Measurements from ENCODE around the gene ARHGAP1.

Gene ARHGAP1

DNA sequence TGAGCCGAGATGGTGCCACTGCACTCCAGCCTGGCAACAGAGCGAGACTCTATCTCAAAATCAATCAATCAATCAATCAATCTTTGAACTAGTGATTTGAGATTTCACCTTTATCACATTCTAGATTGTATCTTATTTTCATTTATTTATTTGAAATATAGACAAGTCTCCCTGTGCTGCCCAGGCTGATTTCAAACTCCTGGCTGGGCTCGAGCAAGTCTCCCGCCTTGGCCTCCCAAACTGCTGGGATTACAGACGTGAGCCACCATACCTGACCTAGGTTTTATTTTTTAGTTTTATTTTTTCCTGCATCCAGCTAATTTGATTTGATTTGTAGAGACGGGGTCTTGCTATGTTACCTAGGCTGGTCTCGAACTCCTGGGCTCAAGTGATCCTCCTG lies 35.7 kb upstream of the ARHGAP1 start:
- H3K36me3 ChIP-seq (ENCODE audit: insufficient read depth, low read length): peaks cover 4% of the 10 kb centered on the region
- no peaks in the 10 kb centered on the region for H3K4me1 ChIP-seq (ENCODE audit: insufficient read depth, low read length)
- 91% methylated on average over 7 of the region's 7 CpGs for WGBS
- no peaks in the 10 kb centered on the region for H3K9me3 ChIP-seq (ENCODE audit: insufficient read depth, low read depth, low read length)
- no peaks in the 10 kb centered on the region for H3K27me3 ChIP-seq (ENCODE audit: insufficient read depth, low read length)
- H3K4me3 ChIP-seq (ENCODE audit: low read length): no peak overlapping the region
- H3K9ac ChIP-seq (ENCODE audit: low read depth, low read length): no peak overlapping the region
- H3K27ac ChIP-seq (ENCODE audit: low read depth, low read length): no peak overlapping the region

DNA sequence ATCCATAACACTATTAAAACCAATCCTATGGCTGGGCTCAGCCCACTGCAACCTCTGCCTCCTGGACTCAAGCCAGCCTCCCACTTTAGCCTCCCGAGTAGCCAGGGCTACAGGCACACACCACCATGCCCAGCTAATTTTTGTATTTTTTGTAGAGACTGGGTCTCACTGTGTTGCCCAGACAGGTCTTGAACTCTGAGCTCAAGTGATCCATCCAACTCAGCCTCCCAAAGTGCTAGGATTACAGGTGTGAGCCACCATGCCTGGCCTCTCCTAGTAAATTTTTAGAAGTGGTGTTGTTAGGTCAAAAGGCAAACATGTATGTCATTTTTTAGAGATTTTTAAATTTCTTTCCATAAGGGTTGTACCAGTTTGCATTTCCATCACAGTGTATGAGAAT lies 32.8 kb upstream of the ARHGAP1 start:
- Histone ChIP-seq H3K9me3 (ENCODE audit: insufficient read depth, low read depth, low read length) (no peaks in the 10 kb centered on the region), H3K36me3 (ENCODE audit: insufficient read depth, low read length) (no peaks in the 10 kb centered on the region), H3K27me3 (ENCODE audit: insufficient read depth, low read length) (no peaks in the 10 kb centered on the region), H3K4me3 (ENCODE audit: low read length) (no peak overlapping the region), H3K9ac (ENCODE audit: low read depth, low read length) (no peak overlapping the region), H3K27ac (ENCODE audit: low read depth, low read length) (no peak overlapping the region), H3K4me1 (ENCODE audit: insufficient read depth, low read length) (no peaks in the 10 kb centered on the region)
- 100% methylated on average over 1 of the region's 1 CpG for WGBS

DNA sequence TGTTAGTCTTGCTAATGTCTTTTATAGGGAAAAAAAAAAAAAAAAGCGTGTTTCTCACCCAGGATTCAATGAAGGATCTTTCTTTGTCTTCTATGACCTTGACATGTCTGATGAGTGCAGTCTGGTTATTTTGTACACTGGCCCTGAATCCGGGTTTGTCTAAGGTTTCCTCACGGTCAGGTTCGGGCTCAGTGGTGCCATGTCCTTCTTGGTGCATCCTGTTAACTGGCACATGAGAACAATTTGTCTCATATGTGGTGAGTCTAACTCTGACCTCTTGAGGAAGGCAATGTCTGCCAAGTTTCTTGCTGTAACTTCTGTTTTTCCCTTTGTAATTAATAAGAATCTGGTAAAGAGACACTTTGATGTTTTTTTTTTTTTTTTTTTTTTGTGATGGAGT lies 31.1 kb upstream of the ARHGAP1 start:
- Histone ChIP-seq H3K27me3 (ENCODE audit: insufficient read depth, low read length) (no peaks in the 10 kb centered on the region), H3K9me3 (ENCODE audit: insufficient read depth, low read depth, low read length) (no peaks in the 10 kb centered on the region), H3K9ac (ENCODE audit: low read depth, low read length) (no peak overlapping the region), H3K4me1 (ENCODE audit: insufficient read depth, low read length) (no peaks in the 10 kb centered on the region), H3K4me3 (ENCODE audit: low read length) (no peak overlapping the region), H3K27ac (ENCODE audit: low read depth, low read length) (no peak overlapping the region), H3K36me3 (ENCODE audit: insufficient read depth, low read length) (no peaks in the 10 kb centered on the region)
- WGBS: 96% methylated on average over 4 of the region's 4 CpGs

DNA sequence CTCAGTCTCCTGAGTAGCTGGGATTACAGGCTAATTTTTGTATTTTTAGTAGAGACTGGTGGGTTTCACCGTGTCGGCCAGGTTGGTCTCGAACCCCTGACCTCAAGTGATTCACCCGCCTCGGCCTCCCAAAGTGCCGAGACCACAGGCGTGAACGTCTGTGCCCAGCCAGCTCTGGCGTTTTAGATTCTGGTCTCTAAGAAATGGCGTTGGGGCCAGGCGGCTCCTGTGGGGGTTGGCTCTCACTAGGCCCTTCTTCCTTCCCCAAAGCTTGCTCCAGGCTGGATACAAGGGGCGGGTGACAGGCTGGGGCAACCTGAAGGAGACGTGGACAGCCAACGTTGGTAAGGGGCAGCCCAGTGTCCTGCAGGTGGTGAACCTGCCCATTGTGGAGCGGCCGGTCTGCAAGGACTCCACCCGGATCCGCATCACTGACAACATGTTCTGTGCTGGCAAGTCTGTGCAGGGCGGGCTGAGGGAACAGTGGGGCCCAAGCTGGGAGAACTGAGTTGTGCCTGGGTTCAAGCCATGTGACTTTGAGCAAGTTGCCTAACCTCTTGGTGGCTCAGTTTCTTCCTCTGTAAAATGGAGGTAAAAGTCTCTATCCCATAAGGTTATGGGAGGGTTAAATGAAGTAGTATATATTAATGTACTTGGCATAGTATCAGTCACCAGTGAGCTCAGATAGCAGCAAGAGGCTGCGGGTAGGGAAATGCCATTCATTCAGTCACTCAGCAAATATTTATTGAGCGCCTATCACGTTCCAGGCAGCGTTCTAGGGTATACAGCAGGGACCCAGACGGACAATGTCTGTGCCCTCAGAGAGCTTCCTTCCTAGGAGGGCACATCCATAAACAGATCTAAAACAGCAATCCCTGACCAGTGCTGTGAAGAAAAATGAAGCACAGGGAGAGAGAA lies 28.9 kb upstream of the ARHGAP1 start:
- 95% methylated on average over 24 of the region's 24 CpGs for WGBS
- H3K4me1 ChIP-seq (ENCODE audit: insufficient read depth, low read length): no peaks in the 10 kb centered on the region

DNA sequence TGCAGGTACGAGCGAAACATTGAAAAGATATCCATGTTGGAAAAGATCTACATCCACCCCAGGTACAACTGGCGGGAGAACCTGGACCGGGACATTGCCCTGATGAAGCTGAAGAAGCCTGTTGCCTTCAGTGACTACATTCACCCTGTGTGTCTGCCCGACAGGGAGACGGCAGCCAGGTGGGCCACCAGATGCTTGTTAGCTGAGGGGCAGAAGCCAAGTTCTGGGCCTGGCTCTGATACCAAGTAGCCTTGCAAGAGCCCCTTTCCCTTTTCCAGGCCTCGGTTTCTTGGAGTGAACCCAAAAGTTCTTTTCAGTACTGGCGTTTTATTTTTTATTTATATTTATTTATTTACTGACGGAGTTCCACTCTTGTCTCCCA lies 28.2 kb upstream of the ARHGAP1 start:
- Histone ChIP-seq H3K9ac (ENCODE audit: low read depth, low read length) (no peak overlapping the region), H3K27ac (ENCODE audit: low read depth, low read length) (no peak overlapping the region), H3K4me1 (ENCODE audit: insufficient read depth, low read length) (no peaks in the 10 kb centered on the region), H3K36me3 (ENCODE audit: insufficient read depth, low read length) (no peaks in the 10 kb centered on the region), H3K4me3 (ENCODE audit: low read length) (no peak overlapping the region), H3K27me3 (ENCODE audit: insufficient read depth, low read length) (no peaks in the 10 kb centered on the region), H3K9me3 (ENCODE audit: insufficient read depth, low read depth, low read length) (no peaks in the 10 kb centered on the region)
- 97% methylated on average over 7 of the region's 9 CpGs for WGBS

More for the DNA sequence above, 28.9 kb upstream of the ARHGAP1 start:
- H3K9me3 ChIP-seq (ENCODE audit: insufficient read depth, low read depth, low read length): no peaks in the 10 kb centered on the region
- H3K9ac ChIP-seq (ENCODE audit: low read depth, low read length): no peak overlapping the region
- no peak overlapping the region for H3K4me3 ChIP-seq (ENCODE audit: low read length)
- H3K36me3 ChIP-seq (ENCODE audit: insufficient read depth, low read length): no peaks in the 10 kb centered on the region
- H3K27ac ChIP-seq (ENCODE audit: low read depth, low read length): no peak overlapping the region
- H3K27me3 ChIP-seq (ENCODE audit: insufficient read depth, low read length): no peaks in the 10 kb centered on the region

DNA sequence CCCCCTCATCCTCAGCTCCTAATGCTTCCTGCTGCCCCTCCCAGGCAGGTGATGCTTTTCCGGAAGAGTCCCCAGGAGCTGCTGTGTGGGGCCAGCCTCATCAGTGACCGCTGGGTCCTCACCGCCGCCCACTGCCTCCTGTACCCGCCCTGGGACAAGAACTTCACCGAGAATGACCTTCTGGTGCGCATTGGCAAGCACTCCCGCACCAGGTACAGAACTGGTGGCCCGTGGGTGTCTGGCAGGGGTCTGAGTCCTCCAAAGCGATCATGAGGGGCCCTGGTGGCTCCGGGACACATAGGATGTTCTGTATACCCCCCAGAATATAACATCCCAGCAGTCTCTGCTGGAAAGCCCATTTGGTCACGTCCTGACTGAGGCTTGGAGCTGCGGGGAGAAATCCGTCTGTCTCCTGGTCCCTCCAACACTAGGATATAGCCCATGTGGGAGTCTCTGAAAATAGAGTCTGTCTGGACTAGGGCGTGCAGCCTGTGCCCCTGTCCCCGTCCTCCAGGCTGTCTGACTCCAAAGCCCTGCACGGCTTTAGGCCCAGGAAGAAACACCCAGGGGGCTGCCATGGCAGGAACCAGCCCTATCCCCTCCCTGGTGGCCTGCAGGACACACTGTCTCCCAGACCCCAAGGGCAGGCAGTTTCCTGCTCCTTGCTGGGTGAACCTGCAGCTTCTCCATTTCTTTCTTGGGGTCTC lies 27.7 kb upstream of the ARHGAP1 start:
- no peaks in the 10 kb centered on the region for H3K27me3 ChIP-seq (ENCODE audit: insufficient read depth, low read length)
- no peak overlapping the region for H3K27ac ChIP-seq (ENCODE audit: low read depth, low read length)
- no peaks in the 10 kb centered on the region for H3K36me3 ChIP-seq (ENCODE audit: insufficient read depth, low read length)
- no peaks in the 10 kb centered on the region for H3K4me1 ChIP-seq (ENCODE audit: insufficient read depth, low read length)
- 96% methylated on average over 17 of the region's 17 CpGs for WGBS
- no peaks in the 10 kb centered on the region for H3K9me3 ChIP-seq (ENCODE audit: insufficient read depth, low read depth, low read length)
- no peak overlapping the region for H3K4me3 ChIP-seq (ENCODE audit: low read length)
- no peak overlapping the region for H3K9ac ChIP-seq (ENCODE audit: low read depth, low read length)

DNA sequence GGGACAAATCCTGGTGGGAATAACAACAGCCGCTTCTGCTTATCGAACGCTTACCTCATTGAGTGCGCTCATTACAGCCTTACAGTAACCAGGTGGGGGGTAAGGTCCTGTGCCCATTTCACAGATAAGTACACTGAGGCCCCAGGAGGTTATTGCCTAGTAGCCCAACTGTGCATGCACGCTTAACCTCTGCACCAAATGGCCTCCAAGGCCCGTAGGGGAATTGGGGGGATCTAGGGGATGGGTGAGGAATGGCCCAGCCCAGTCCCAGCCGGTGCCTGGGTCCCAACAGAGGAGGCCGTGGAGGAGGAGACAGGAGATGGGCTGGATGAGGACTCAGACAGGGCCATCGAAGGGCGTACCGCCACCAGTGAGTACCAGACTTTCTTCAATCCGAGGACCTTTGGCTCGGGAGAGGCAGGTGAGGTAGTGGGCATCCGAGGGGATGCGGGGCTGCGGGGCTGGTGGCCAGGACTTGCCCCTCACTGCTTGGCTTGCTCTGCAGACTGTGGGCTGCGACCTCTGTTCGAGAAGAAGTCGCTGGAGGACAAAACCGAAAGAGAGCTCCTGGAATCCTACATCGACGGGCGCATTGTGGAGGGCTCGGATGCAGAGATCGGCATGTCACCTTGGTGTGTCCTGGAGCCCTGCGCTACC lies 25.9 kb upstream of the ARHGAP1 start:
- Histone ChIP-seq H3K27ac (ENCODE audit: low read depth, low read length) (no peak overlapping the region), H3K4me3 (ENCODE audit: low read length) (no peak overlapping the region), H3K4me1 (ENCODE audit: insufficient read depth, low read length) (no peaks in the 10 kb centered on the region), H3K9me3 (ENCODE audit: insufficient read depth, low read depth, low read length) (no peaks in the 10 kb centered on the region), H3K9ac (ENCODE audit: low read depth, low read length) (no peak overlapping the region), H3K27me3 (ENCODE audit: insufficient read depth, low read length) (no peaks in the 10 kb centered on the region), H3K36me3 (ENCODE audit: insufficient read depth, low read length) (no peaks in the 10 kb centered on the region)
- WGBS: 95% methylated on average over 26 of the region's 26 CpGs

DNA sequence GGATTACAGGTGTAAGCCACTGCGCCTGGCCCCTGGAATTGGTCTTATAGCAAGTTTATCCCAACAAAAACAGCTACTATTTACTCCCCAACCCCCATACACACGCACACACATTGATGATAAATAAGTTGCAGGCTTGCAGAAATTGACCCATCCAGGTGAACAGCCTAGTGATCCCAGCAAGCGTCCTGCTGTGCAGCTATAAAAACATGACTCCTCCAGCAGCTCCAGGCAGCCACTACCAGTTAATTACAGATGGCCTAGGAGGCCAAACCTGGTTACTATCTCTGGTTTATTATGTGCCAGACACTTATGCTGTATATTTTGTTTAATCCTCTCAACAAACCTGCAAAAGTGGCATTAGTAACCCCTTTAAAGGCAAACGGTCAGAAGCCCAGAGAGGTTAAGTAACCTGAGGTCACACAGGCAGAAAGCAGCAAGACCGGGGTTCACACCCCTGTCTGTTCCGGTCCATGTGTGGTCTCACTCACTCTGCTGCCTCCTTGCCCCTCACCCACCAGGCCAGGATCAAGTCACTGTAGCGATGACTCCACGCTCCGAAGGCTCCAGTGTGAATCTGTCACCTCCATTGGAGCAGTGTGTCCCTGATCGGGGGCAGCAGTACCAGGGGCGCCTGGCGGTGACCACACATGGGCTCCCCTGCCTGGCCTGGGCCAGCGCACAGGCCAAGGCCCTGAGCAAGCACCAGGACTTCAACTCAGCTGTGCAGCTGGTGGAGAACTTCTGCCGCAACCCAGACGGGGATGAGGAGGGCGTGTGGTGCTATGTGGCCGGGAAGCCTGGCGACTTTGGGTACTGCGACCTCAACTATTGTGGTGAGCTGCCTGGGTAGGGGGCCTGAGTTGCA lies 25.2 kb upstream of the ARHGAP1 start:
- no peaks in the 10 kb centered on the region for H3K4me1 ChIP-seq (ENCODE audit: insufficient read depth, low read length)
- WGBS: 94% methylated on average over 19 of the region's 19 CpGs
- H3K9ac ChIP-seq (ENCODE audit: low read depth, low read length): no peak overlapping the region
- no peak overlapping the region for H3K27ac ChIP-seq (ENCODE audit: low read depth, low read length)
- no peaks in the 10 kb centered on the region for H3K9me3 ChIP-seq (ENCODE audit: insufficient read depth, low read depth, low read length)
- H3K4me3 ChIP-seq (ENCODE audit: low read length): no peak overlapping the region
- no peaks in the 10 kb centered on the region for H3K27me3 ChIP-seq (ENCODE audit: insufficient read depth, low read length)
- H3K36me3 ChIP-seq (ENCODE audit: insufficient read depth, low read length): no peaks in the 10 kb centered on the region

DNA sequence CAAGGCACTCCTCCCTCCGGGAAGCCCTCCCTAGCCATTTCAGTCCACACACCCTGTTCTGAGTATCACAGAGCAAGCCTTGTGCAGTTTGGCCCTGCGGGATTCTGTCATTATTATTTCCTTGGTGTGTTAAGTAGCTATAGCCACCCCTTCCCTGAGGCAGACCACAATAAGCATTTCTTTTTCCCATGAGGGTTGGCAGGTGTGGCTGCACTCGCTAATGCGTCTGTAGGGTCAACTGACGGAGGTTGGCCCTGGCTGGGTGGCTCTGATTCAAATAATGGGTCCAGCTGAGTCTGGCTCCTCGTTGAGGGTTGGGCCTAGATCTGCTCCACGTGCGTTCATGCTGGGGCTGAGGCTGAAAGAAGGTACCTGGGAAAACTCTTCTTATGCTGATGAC lies 23.7 kb upstream of the ARHGAP1 start:
- H3K36me3 ChIP-seq (ENCODE audit: insufficient read depth, low read length): no peaks in the 10 kb centered on the region
- no peaks in the 10 kb centered on the region for H3K27me3 ChIP-seq (ENCODE audit: insufficient read depth, low read length)
- no peaks in the 10 kb centered on the region for H3K4me1 ChIP-seq (ENCODE audit: insufficient read depth, low read length)
- H3K4me3 ChIP-seq (ENCODE audit: low read length): no peak overlapping the region
- H3K27ac ChIP-seq (ENCODE audit: low read depth, low read length): no peak overlapping the region
- 72% methylated on average over 7 of the region's 8 CpGs for WGBS
- no peaks in the 10 kb centered on the region for H3K9me3 ChIP-seq (ENCODE audit: insufficient read depth, low read depth, low read length)
- no peak overlapping the region for H3K9ac ChIP-seq (ENCODE audit: low read depth, low read length)

DNA sequence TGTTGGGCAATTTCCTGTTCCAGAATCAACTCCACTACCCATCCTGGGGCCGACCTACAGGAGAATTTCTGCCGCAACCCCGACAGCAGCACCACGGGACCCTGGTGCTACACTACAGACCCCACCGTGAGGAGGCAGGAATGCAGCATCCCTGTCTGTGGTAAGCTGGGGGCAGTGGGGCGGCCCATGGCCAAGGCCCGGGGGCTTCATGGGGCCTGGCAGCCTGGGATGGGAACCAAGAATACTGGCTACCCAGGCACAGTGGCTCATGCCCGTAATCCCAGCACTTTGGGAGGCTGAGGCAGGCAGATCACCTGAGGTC lies 22.9 kb upstream of the ARHGAP1 start:
- no peaks in the 10 kb centered on the region for H3K36me3 ChIP-seq (ENCODE audit: insufficient read depth, low read length)
- no peaks in the 10 kb centered on the region for H3K9me3 ChIP-seq (ENCODE audit: insufficient read depth, low read depth, low read length)
- H3K4me1 ChIP-seq (ENCODE audit: insufficient read depth, low read length): no peaks in the 10 kb centered on the region
- no peaks in the 10 kb centered on the region for H3K27me3 ChIP-seq (ENCODE audit: insufficient read depth, low read length)
- no peak overlapping the region for H3K9ac ChIP-seq (ENCODE audit: low read depth, low read length)
- no peak overlapping the region for H3K27ac ChIP-seq (ENCODE audit: low read depth, low read length)
- H3K4me3 ChIP-seq (ENCODE audit: low read length): no peak overlapping the region
- 87% methylated on average over 8 of the region's 8 CpGs for WGBS
